Colonic mucosa (tissue), 4 donors: ENCODE measurements around the gene MAP2K5. TPM values are rescaled to one million over a fixed set of nuclear protein-coding genes. Genes with fewer than 3 reads are reported as not detected.

ENCODE experiments used
- DNase-seq: peaks from one replicate; pipeline ENCODE4 v3.0.0-alpha.2; 2020
- H3K27ac ChIP-seq: fragments of 200-600 bp; one replicate; pipeline ENCODE4 v1.8.0; 2021
- H3K27me3 ChIP-seq: fragments of 200-600 bp; one replicate; pipeline ENCODE4 v1.8.0; 2021
- H3K36me3 ChIP-seq: fragments of 200-600 bp; one replicate; pipeline ENCODE4 v1.8.0; 2021
- H3K4me1 ChIP-seq: fragments of 200-600 bp; one replicate; pipeline ENCODE4 v1.8.0; 2021; ENCODE audit warnings: mild to moderate bottlenecking
- H3K4me3 ChIP-seq: fragments of 200-600 bp; one replicate; pipeline ENCODE4 v1.8.0; 2021
- H3K9ac ChIP-seq, 2 donors: one replicate each; pipeline ENCODE4 v1.7.0; 2013; ENCODE audit warnings: control low read depth in 2 of 2, low read depth in 2 of 2, low read length in 2 of 2
- H3K9me3 ChIP-seq: fragments of 200-600 bp; one replicate; pipeline ENCODE4 v1.8.0; 2021
- intact Hi-C: fragments of 100-400 bp; cut with DNase I; formaldehyde crosslinking; loops from one replicate; pipeline ENCODE4 v1.14.1; 2022
- total RNA-seq, 2 donors: library from RNA; stranded (reverse); fragmentation: NEBNext Ultra II Directional in 1 of 2; extraction: Animal tissue kit (Norgen Biotek cat#: 25700) in 1 of 2; gene quantifications; one replicate each; pipeline ENCODE4 v1.2.1, GENCODE V29; 2021
- TF ChIP-seq, protein P1 (sequence below): fragments of 200-600 bp; IDR thresholded peaks from one replicate; pipeline ENCODE4 v1.8.0; 2022; ENCODE audit warnings: antibody characterized with exemption, mild to moderate bottlenecking
- donor health status: healthy.
- donor health status: DM: no; HTN: no; CAD: no.
- donor health status: DM: no; HTN: no; CAD: no.

MAP2K5 gene
- total RNA-seq, 2 donors from 2014 or later, result 19.1 to 20.2 TPM

DNA sequence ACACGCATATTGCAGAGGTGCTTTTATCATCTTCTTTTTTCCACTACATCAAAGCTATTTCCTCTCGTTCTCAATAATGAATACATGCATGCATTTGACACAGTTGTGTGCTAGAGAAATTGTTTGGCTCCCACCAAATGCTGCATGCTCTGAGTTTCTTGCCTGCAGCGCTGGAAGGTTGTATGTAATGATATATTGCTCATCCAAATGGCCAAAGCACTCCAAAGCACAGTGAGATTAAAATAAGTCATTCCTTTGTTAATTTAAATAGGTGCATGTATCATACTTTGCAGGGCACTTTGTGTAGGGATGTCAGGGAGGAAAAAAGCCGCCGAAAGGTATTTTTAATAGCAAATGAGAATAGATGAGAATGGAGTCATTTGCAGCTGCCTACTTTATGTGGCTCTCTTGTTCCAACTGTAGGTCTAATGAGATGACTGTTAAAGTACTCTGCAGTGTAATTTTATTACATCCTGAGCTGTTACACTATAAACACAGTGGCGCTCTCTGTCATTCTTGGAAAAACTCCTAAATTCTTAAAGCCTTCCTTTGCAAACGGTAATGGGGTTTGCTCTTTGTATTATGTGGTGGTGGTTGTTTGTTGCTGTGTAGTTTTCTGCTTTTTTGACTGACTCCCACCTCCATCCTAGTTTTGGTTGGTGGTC is 225.9 kb downstream of the MAP2K5 start:
- Histone ChIP-seq H3K9ac (no peak overlapping the region), H3K9me3 (no peaks in the 10 kb centered on the region), H3K4me1 (no peaks in the 10 kb centered on the region), H3K4me3 (no peak overlapping the region), H3K27me3 (no peaks in the 10 kb centered on the region), H3K27ac (no peak overlapping the region), H3K36me3 (no peaks in the 10 kb centered on the region)
- TF ChIP-seq, protein P1, sequence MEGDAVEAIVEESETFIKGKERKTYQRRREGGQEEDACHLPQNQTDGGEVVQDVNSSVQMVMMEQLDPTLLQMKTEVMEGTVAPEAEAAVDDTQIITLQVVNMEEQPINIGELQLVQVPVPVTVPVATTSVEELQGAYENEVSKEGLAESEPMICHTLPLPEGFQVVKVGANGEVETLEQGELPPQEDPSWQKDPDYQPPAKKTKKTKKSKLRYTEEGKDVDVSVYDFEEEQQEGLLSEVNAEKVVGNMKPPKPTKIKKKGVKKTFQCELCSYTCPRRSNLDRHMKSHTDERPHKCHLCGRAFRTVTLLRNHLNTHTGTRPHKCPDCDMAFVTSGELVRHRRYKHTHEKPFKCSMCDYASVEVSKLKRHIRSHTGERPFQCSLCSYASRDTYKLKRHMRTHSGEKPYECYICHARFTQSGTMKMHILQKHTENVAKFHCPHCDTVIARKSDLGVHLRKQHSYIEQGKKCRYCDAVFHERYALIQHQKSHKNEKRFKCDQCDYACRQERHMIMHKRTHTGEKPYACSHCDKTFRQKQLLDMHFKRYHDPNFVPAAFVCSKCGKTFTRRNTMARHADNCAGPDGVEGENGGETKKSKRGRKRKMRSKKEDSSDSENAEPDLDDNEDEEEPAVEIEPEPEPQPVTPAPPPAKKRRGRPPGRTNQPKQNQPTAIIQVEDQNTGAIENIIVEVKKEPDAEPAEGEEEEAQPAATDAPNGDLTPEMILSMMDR, result no peak
- no peak for DNase-seq
- intact Hi-C loops, result no loop called here

DNA sequence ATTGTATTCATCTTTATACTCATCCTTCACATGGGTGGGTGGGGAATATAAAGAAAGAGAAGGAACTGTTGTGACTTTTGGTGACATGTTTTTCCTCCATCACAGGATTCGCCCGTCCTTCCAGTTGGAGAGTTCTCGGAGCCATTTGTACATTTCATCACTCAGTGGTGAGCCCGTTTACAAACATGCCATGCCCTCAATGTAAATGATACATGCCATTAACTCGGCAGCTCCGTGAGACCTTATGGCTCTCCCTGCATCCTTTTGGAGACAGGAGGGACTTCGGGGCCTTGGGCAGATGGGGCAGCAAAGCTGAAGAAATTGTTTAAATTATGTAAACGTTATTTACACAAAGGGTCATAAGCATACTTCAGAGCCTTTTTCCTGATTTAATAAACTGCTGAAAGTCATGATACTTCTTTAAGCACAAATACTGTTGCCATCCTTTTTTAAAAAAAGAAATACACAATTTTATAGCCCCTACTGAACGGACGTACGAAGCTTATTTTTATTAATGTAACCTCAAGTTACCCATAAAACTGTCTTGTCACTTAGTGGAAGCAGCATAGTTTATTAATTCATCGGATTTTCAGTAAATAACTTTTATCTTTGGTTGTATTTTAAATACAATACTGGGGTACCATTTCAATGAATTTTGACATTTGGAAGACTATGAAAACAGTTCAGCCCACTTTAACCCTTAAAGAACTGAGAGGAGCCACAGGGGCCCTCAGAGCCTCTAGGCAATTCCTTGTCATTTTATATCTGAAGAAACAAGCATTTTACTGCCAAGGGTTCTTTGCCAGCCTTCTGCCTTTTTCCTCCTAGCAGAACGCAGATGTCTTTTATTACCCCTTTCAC is 227.2 kb downstream of the MAP2K5 start:
- TF ChIP-seq, protein P1, result no peak
- H3K27ac ChIP-seq, result no peak overlapping the region
- no peak for DNase-seq
- no peaks in the 10 kb centered on the region for H3K27me3 ChIP-seq
- H3K4me1 ChIP-seq, result no peaks in the 10 kb centered on the region
- no peak overlapping the region for H3K9ac ChIP-seq
- no peak overlapping the region for H3K4me3 ChIP-seq
- no peaks in the 10 kb centered on the region for H3K36me3 ChIP-seq
- no peaks in the 10 kb centered on the region for H3K9me3 ChIP-seq
- intact Hi-C loops, result no loop called here

DNA sequence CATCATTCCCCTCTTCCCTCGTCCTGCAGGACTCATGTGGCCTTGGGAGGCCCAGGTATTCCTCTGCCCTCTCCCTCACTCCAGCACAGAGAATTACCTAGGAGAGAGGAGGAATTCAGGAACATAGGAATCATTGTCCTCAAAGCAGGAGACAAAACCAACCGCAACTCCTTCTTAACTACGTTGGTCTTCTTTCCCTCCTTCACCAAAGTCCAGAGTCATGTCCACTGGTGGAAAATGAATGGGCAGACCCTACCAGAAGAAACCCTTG is 227.8 kb downstream of the MAP2K5 start:
- H3K9me3 ChIP-seq, result no peaks in the 10 kb centered on the region
- intact Hi-C loops, result no loop called here
- no peak overlapping the region for H3K27ac ChIP-seq
- H3K27me3 ChIP-seq, result no peaks in the 10 kb centered on the region
- no peaks in the 10 kb centered on the region for H3K4me1 ChIP-seq
- H3K4me3 ChIP-seq, result no peak overlapping the region
- TF ChIP-seq, protein P1, result no peak
- DNase-seq, result no peak
- H3K9ac ChIP-seq, result no peak overlapping the region
- no peaks in the 10 kb centered on the region for H3K36me3 ChIP-seq

DNA sequence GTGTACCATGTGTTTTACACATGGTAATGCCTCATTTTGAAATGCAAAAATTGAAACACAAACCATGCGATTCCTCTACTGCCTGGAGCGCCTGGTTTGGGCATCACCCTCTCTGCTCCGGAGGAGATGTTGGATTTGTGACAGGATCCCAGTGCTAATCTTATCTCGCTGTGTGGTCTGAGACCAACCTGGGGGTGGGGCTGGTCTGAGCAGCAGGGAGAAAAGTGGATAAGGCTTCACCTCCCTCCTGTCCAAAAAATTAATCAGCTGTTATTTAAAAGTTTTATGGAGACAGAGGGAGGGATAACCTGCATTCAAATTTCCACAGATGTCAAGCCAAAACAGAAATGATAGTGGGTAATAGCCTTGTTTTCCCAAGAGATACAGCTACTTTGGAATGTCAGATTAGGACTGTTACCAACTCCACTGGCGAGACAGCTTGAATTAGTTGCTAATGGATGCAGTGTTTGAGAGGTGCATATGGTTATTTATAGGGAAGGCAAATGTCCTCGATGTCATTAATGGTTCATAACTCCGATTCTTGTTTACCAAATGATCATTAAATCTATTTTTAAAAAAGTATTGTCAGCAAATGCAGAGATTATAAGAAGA is 228.8 kb downstream of the MAP2K5 start:
- no peak overlapping the region for H3K4me3 ChIP-seq
- no peak overlapping the region for H3K9ac ChIP-seq
- intact Hi-C loops, result no loop called here
- H3K36me3 ChIP-seq, result no peaks in the 10 kb centered on the region
- TF ChIP-seq, protein P1, result no peak
- H3K27me3 ChIP-seq, result no peaks in the 10 kb centered on the region
- H3K9me3 ChIP-seq, result no peaks in the 10 kb centered on the region
- H3K27ac ChIP-seq, result no peak overlapping the region
- DNase-seq, result no peak
- H3K4me1 ChIP-seq, result no peaks in the 10 kb centered on the region

DNA sequence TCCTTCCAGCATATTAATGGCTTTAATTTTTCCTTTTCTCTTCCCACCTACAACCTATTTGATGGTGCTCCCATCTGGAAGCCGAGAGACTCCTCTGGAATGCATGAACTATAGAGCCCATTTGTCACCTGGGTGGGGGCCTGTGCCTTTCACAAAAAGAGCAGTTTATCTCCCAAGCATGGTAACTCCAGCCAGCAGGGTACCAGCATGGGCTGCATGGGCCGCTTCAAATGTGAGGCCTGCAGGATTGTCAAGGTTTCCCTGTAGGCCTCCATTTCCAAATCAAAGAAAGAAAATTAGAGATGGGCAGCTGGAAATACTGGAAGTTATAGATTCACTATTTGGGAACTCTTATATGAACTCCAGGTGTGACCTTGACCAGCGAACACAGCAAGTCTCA is 232.1 kb downstream of the MAP2K5 start:
- intact Hi-C loops, result no loop called here
- H3K27me3 ChIP-seq, result no peaks in the 10 kb centered on the region
- no peak overlapping the region for H3K27ac ChIP-seq
- DNase-seq, result no peak
- H3K9ac ChIP-seq, result no peak overlapping the region
- TF ChIP-seq, protein P1, result no peak
- no peaks in the 10 kb centered on the region for H3K9me3 ChIP-seq
- H3K4me3 ChIP-seq, result no peak overlapping the region
- no peaks in the 10 kb centered on the region for H3K4me1 ChIP-seq
- no peaks in the 10 kb centered on the region for H3K36me3 ChIP-seq
